HepG2 (cell line): ENCODE measurements around the gene PRR35. TPM values are rescaled to one million over a fixed set of nuclear protein-coding genes. Genes with fewer than 3 reads are reported as not detected.

Source experiments
- ATRX ChIP-seq: sonication (generic); formaldehyde crosslinking; IDR thresholded peaks from 2 replicates; pipeline ENCODE4 v1.4.0; 2020; ENCODE audit warnings: missing genetic modification reagents, borderline replicate concordance
- BHLHE40 ChIP-seq: IDR thresholded peaks from 2 replicates; pipeline ENCODE4 v1.6.1; 2011; ENCODE audit warnings: low read length, improper control_type of control experiment
- CAMTA2 ChIP-seq: sonication (generic); formaldehyde crosslinking; IDR thresholded peaks from 2 replicates; pipeline ENCODE4 v1.4.0; 2020; ENCODE audit warnings: mild to moderate bottlenecking, missing genetic modification reagents, borderline replicate concordance
- DNMT1 ChIP-seq: sonication (generic); formaldehyde crosslinking; IDR thresholded peaks from 2 replicates; pipeline ENCODE4 v1.5.1; 2020; ENCODE audit warnings: mild to moderate bottlenecking, missing genetic modification reagents
- EEA1 ChIP-seq: sonication (generic); formaldehyde crosslinking; IDR thresholded peaks from 2 replicates; pipeline ENCODE4 v1.5.1; 2020; ENCODE audit warnings: mild to moderate bottlenecking, missing genetic modification reagents, borderline replicate concordance
- FOXA3 ChIP-seq: IDR thresholded peaks from 2 replicates; pipeline ENCODE4 v1.6.1; 2016; ENCODE audit warnings: missing genetic modification reagents, missing compliant biosample characterization
- GPN1 ChIP-seq: sonication (generic); formaldehyde crosslinking; IDR thresholded peaks from 2 replicates; pipeline ENCODE4 v1.5.1; 2020; ENCODE audit warnings: missing genetic modification reagents, borderline replicate concordance
- HCFC1 ChIP-seq: fragments of 150-350 bp; IDR thresholded peaks from 2 replicates; pipeline ENCODE4 v1.6.1; 2014; ENCODE audit warnings: low read depth, low read length
- IKZF4 ChIP-seq: sonication (generic); formaldehyde crosslinking; IDR thresholded peaks from 2 replicates; pipeline ENCODE4 v1.5.1; 2020; ENCODE audit warnings: borderline replicate concordance, mild to moderate bottlenecking, low read depth, missing genetic modification reagents; ENCODE audit errors: not compliant biosample characterization
- KAT8 ChIP-seq: IDR thresholded peaks from 2 replicates; pipeline ENCODE4 v1.6.1; 2016; ENCODE audit warnings: missing genetic modification reagents, missing compliant biosample characterization
- ONECUT2 ChIP-seq: sonication (generic); formaldehyde crosslinking; IDR thresholded peaks from 2 replicates; pipeline ENCODE4 v1.4.0; 2020; ENCODE audit warnings: missing genetic modification reagents
- PCBP1 ChIP-seq: fragments of 200-400 bp; formaldehyde crosslinking; IDR thresholded peaks from 2 replicates; pipeline ENCODE4 v1.6.1; 2017; ENCODE audit warnings: mild to moderate bottlenecking, low read depth, low read length, borderline replicate concordance
- RAD51 ChIP-seq: fragments of 450-650 bp; IDR thresholded peaks from 2 replicates; pipeline ENCODE4 v1.6.1; 2016; ENCODE audit warnings: borderline replicate concordance
- SIN3B ChIP-seq: fragments of 150-350 bp; IDR thresholded peaks from 2 replicates; pipeline ENCODE4 v1.6.1; 2014; ENCODE audit warnings: low read length
- SNAPC4 ChIP-seq: sonication (generic); formaldehyde crosslinking; IDR thresholded peaks from 2 replicates; pipeline ENCODE4 v1.4.0; 2020; ENCODE audit warnings: mild to moderate bottlenecking, missing genetic modification reagents
- U2AF2 ChIP-seq: fragments of 200-400 bp; formaldehyde crosslinking; IDR thresholded peaks from 2 replicates; pipeline ENCODE4 v1.6.1; 2017; ENCODE audit warnings: low read depth, mild to moderate bottlenecking, low read length
- ZC3H13 ChIP-seq: sonication (generic); formaldehyde crosslinking; IDR thresholded peaks from 2 replicates; pipeline ENCODE4 v1.8.1; 2023; ENCODE audit warnings: mild to moderate bottlenecking, missing genetic modification reagents, moderate library complexity
- ZMYM2 ChIP-seq: sonication (generic); formaldehyde crosslinking; IDR thresholded peaks from 2 replicates; pipeline ENCODE4 v1.8.0; 2022; ENCODE audit warnings: mild to moderate bottlenecking, missing genetic modification reagents
- ZNF12 ChIP-seq: sonication (generic); formaldehyde crosslinking; IDR thresholded peaks from 2 replicates; pipeline ENCODE4 v1.5.0; 2020; ENCODE audit warnings: missing genetic modification reagents
- ZNF256 ChIP-seq: sonication (generic); formaldehyde crosslinking; conservative IDR thresholded peaks from 2 replicates; pipeline ENCODE4 v1.4.0; 2020; ENCODE audit warnings: missing genetic modification reagents
- ZNF577 ChIP-seq: sonication (generic); formaldehyde crosslinking; IDR thresholded peaks from 2 replicates; pipeline ENCODE4 v1.4.0; 2020; ENCODE audit warnings: mild to moderate bottlenecking, low read depth, missing genetic modification reagents, borderline replicate concordance
- ZNF644 ChIP-seq: IDR thresholded peaks from 2 replicates; pipeline ENCODE4 v1.6.1; 2016; ENCODE audit warnings: low read depth
- ZNF691 ChIP-seq: sonication (generic); formaldehyde crosslinking; IDR thresholded peaks from 2 replicates; pipeline ENCODE4 v1.4.0; 2020; ENCODE audit warnings: missing genetic modification reagents, low read depth, mild to moderate bottlenecking, borderline replicate concordance
- ZNF776 ChIP-seq: sonication (generic); formaldehyde crosslinking; IDR thresholded peaks from 2 replicates; pipeline ENCODE4 v1.4.0; 2020; ENCODE audit warnings: mild to moderate bottlenecking, missing genetic modification reagents
- ZNF782 ChIP-seq: sonication (generic); formaldehyde crosslinking; IDR thresholded peaks from 2 replicates; pipeline ENCODE4 v1.4.0; 2020; ENCODE audit warnings: missing genetic modification reagents, mild to moderate bottlenecking, borderline replicate concordance
- ZSCAN20 ChIP-seq: sonication (generic); formaldehyde crosslinking; IDR thresholded peaks from 2 replicates; pipeline ENCODE4 v1.4.0; 2020; ENCODE audit warnings: missing genetic modification reagents, mild to moderate bottlenecking, borderline replicate concordance
- polyA plus RNA-seq, 8 experiments: library from polyadenylated mRNA; depleted of rRNA in 3 of 8; stranded (reverse) in 7 of 8; unstranded in 1 of 8; fragments of >200 nt; fragmentation: Illumina TruSeq in 4 of 8; extraction: Trizol in 4 of 8; gene quantifications; 2 replicates each; pipeline versions ENCODE4 v1.2.1 to v1.2.3, GENCODE V29; 2011 to 2016; ENCODE audit warnings: low read depth in 4 of 8, missing spikeins in 1 of 8, mixed read lengths in 1 of 8; ENCODE audit not compliant: insufficient read depth in 1 of 8
- total RNA-seq, 5 experiments: library from RNA; depleted of rRNA; stranded (reverse); fragments of >200 nt; fragmentation: Illumina TruSeq; extraction: Trizol; gene quantifications; 2 replicates each; pipeline ENCODE4 v1.2.3, GENCODE V29; 2016; ENCODE audit warnings: low read depth in 1 of 5

PRR35 gene
- total and polyA plus RNA-seq, 2 of the 13 experiments (the other 11 are each of a cell fraction or from before 2014, with no cell fraction given): 0.07 to 0.16 TPM

GRCh38 chr16:533391-534123 lies 26.6 kb upstream of the PRR35 start (continued):
- no peak for TF ChIP-seq PCBP1
- no peak for TF ChIP-seq CAMTA2 (CRISPR knock-in tag)
- 0 out of 2 replicates have a peak, but pooled peaks have one; percentile 41 for TF ChIP-seq KAT8 (CRISPR knock-in tag)
- no peak for TF ChIP-seq ZMYM2 (CRISPR knock-in tag)
- no peak for TF ChIP-seq SNAPC4 (CRISPR knock-in tag)
- no peak for TF ChIP-seq ATRX (CRISPR knock-in tag)
- no peak for TF ChIP-seq GPN1
- no peak for TF ChIP-seq BHLHE40
- TF ChIP-seq DNMT1 (CRISPR knock-in tag): no peak
- no peak for TF ChIP-seq EEA1 (CRISPR knock-in tag)
- TF ChIP-seq ZNF691 (CRISPR knock-in tag): 0 out of 2 replicates have a peak, but pooled peaks have one; percentile 35
- no peak for TF ChIP-seq ZNF644 (CRISPR knock-in tag)
- TF ChIP-seq RAD51: no peak
- no peak for TF ChIP-seq FOXA3 (CRISPR knock-in tag)
- no peak for TF ChIP-seq ZNF256 (CRISPR knock-in tag)
- TF ChIP-seq HCFC1: no peak
- TF ChIP-seq ZSCAN20 (CRISPR knock-in tag): no peak
- TF ChIP-seq ZNF577 (CRISPR knock-in tag): no peak
- no peak for TF ChIP-seq SIN3B
- no peak for TF ChIP-seq ZC3H13 (CRISPR knock-in tag)
- TF ChIP-seq U2AF2: no peak
- no peak for TF ChIP-seq ONECUT2 (CRISPR knock-in tag)
- no peak; the same call in 1 of the 2 replicates for TF ChIP-seq ZNF782 (CRISPR knock-in tag)
- no peak for TF ChIP-seq ZNF776 (CRISPR knock-in tag)
- no peak for TF ChIP-seq IKZF4
- no peak for TF ChIP-seq ZNF12 (CRISPR knock-in tag)
